SK-N-DZ (cell line): ENCODE results near the gene PPP1R2B.

Source experiments
- DNase-seq: peaks from one replicate; pipeline ENCODE4 v3.0.0-alpha.2; 2015; ENCODE audit warnings: low spot score
- small RNA-seq, 2 experiments: library from RNA; depleted of rRNA; stranded (forward); fragments of <200 nt; gene quantifications; one replicate each; pipeline ENCODE3, GENCODE V24; 2014

PPP1R2B gene

GRCh38 chr5:156871212-156871611 is 21.1 kb downstream of the PPP1R2B start:
- no peak for DNase-seq

DNA sequence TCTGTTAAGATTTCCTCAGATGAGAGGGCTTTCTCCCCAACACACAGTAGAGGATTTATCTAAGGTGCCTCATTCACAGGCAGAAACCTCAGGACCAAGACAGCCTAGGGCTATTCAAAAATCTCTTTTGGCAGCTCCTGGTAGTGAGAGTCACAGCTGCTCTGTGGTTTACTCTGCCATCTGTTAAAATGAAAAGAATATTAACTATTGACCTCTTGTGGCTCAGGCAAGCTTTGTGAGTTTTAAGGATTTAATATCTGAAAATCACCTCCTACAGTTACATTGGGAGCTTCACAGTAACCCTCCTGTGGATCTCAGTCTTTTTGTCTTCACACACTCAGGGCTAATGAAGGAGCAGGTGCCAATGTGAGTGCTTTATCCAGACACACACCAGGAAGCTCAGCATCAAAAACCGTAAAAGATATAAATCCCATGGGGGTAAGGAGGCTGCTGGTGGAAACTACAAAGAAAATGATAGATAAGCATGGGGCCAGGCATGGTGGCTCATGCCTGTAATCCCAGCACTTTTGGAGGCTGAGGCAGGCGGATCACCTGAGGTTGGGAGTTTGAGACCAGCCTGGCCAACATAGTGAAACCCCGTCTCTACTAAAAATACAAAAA is 29.7 kb downstream of the PPP1R2B start:
- no peak for DNase-seq

DNA sequence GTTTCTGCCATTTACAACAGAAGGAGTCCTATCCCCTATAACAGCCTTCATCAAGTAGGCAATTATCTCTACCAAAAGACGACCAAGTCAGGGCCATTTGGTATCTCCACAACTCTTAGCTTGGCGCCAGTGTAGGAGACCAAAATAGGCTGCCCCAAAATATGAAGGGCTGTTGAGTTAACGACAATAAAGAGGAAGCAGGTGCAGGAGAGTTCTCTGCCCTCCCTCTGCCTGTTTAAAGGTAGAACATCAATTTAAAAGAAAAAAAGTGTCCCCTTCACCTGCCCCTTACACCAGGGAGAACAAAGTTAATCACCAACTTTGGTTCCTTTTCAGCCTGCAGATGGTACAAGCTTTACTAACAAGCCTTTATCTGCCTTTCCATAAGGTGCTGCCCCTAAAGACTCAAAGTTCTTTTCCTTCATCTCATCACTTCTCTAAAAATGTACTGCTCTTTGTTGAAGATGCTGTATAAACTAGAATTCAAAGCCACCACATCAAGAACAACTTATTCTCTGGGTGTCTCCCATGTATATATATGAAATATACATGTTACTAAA is 33.3 kb downstream of the PPP1R2B start:
- DNase-seq, result no peak

DNA sequence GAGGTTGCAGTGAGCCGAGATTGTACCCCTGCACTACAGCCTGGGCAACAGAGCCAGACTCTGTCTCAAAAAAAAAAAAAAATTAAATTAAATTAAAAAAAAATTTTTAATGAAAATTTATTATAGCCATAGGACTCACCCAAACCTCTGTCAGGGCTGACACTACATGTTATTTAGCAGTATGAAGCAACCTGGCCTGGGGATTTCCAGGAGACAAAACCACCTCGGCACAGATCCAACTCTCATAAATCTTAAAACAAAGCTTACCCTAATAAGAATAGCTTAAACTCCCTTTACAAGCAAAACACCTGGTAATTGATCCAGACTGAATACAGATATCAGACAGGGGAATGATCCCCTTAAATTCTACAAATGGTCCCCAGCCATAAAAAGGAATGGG is 38.4 kb downstream of the PPP1R2B start:
- no peak for DNase-seq

- no peak for DNase-seq
Observed at GRCh38 chr5:156892223-156892622, 42.1 kb downstream of the PPP1R2B start.

DNA sequence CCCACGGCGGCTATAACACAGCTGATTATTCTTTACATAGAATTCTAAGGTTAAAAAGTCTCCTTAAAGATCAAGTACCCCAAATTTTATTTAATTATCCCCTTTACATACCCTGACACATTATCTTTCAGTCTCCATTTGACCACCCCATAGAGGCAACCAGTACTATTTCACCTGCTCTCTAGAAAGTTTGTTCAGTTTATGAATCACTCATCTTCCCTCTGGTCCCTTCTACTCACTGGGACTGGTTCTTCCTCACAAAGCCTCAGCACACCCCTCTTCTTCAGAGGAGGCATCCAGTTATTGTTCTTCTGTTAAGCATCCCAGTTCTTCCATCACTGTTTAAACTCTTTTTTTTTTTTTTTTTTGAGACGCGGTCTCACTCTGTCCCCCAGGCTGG is 42.8 kb downstream of the PPP1R2B start:
- no peak for DNase-seq

DNA sequence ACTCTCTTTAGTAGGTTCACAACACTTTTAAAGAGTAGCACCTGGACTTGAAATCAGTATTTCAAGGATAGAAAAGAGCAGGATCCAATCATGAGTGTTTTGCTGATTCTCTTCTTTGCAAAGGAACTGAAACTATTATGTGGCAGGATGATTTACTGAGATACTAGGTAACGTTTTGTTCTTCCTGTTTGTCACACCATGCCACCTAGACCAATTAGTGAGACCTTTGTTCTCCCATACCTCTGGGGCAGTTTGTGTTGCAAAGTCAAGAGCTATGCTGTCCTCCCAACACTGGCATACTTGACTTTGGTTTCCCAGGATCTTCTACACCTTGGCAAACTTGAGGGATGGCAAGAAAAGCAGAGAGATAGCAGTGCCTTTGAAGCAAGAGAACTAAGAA is 43.4 kb downstream of the PPP1R2B start:
- no peak for DNase-seq

DNA sequence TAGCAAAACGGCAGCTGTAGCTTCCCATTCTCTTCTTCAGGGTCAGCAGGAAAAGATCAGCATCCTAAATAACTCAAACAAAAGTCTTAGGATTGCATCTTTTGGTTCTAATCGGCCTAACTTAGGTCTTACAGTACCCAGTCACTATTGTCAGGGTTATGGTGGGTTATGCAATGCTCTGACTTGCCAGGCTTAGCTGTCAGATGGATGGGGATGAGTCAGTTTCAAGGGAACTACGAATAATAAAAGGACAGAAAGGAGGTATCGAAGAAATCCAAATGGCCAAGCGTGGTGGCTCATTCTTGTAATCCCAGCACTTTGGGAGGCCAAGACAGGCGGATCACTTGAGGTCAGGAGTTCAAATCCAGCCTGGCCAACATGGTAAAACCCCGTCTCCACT is 46.5 kb downstream of the PPP1R2B start:
- no peak for DNase-seq

Small RNA genes within 50 kb of the gene (small RNA-seq; reads per million reads assigned to genes)
- gene RNU6-556P, result 0 reads per million in 2 experiments
